K562 (cell line): ENCODE data around the gene GPR4. TPM values are rescaled to one million over a fixed set of nuclear protein-coding genes. Genes with fewer than 3 reads are reported as not detected.

Experiments used
- BRD4 ChIP-seq: fragments of 200-600 bp; sonication (generic); IDR thresholded peaks from 2 replicates; pipeline ENCODE4 v1.6.1; 2017; ENCODE audit warnings: inconsistent platforms
- CHD1 ChIP-seq: fragments of 200-600 bp; sonication (generic); IDR thresholded peaks from one replicate; pipeline ENCODE4 v1.6.1; 2012; ENCODE audit warnings: mild to moderate bottlenecking, moderate library complexity, low read length, inconsistent platforms
- CXXC5 ChIP-seq: fragments of 250-450 bp; sonication (Bioruptor Pico); IDR thresholded peaks from 2 replicates; pipeline ENCODE4 v1.8.0; 2022; ENCODE audit warnings: inconsistent platforms, mild to moderate bottlenecking, moderate library complexity
- EP400 ChIP-seq: fragments of 450-650 bp; IDR thresholded peaks from 2 replicates; pipeline ENCODE4 v1.6.1; 2017; ENCODE audit warnings: antibody characterized with exemption, mild to moderate bottlenecking, moderate library complexity
- GABPA ChIP-seq: fragments of 200-800 bp; sonication (Bioruptor generic); conservative IDR thresholded peaks from 2 replicates; pipeline ENCODE4 v1.6.1; 2016; ENCODE audit warnings: low read depth, missing genetic modification characterization, missing compliant biosample characterization
- GABPB2 ChIP-seq: fragments of 250-450 bp; sonication (Bioruptor Pico); conservative IDR thresholded peaks from 2 replicates; pipeline ENCODE4 v1.5.1; 2021; ENCODE audit warnings: mild to moderate bottlenecking
- NR3C1 ChIP-seq: sonication (generic); formaldehyde crosslinking; IDR thresholded peaks from 2 replicates; pipeline ENCODE4 v1.8.1; 2022; ENCODE audit warnings: missing genetic modification reagents
- OTX1 ChIP-seq: fragments of 450-650 bp; formaldehyde crosslinking; IDR thresholded peaks from 2 replicates; pipeline ENCODE4 v1.4.0; 2022; ENCODE audit warnings: mild to moderate bottlenecking
- PHB2 ChIP-seq: fragments of 450-650 bp; IDR thresholded peaks from 2 replicates; pipeline ENCODE4 v1.6.1; 2017; ENCODE audit warnings: low read depth
- RAD21 ChIP-seq, 2 experiments: fragments of 250-450 bp in 1 of 2; fragments of 450-650 bp in 1 of 2; sonication (Bioruptor Pico) in 1 of 2; formaldehyde crosslinking in 1 of 2; IDR thresholded peaks in 1 of 2; conservative IDR thresholded peaks in 1 of 2; 2 replicates each; pipeline versions ENCODE4 v1.4.0 to v1.8.0; 2020 to 2022; ENCODE audit warnings: mild to moderate bottlenecking in 2 of 2, moderate library complexity in 1 of 2
- RBM22 ChIP-seq: fragments of 200-400 bp; formaldehyde crosslinking; IDR thresholded peaks from 2 replicates; pipeline ENCODE4 v1.6.1; 2018; ENCODE audit warnings: low read length, low read depth; ENCODE audit not compliant: poor library complexity, severe bottlenecking
- TAF1 ChIP-seq: IDR thresholded peaks from 2 replicates; pipeline ENCODE4 v1.6.1; 2011; ENCODE audit warnings: mild to moderate bottlenecking, low read length, moderate library complexity; ENCODE audit not compliant: insufficient read depth, control insufficient read depth, severe bottlenecking; ENCODE audit errors: extremely low read depth
- XRCC4 ChIP-seq: IDR thresholded peaks from one replicate; pipeline ENCODE4 v1.6.1; 2011; ENCODE audit not compliant: insufficient read depth, insufficient read length; ENCODE audit errors: extremely low read depth
- ZNF699 ChIP-seq: fragments of 250-450 bp; sonication (Bioruptor Pico); IDR thresholded peaks from 2 replicates; pipeline ENCODE4 v1.8.0; 2021; ENCODE audit warnings: mild to moderate bottlenecking, moderate library complexity; ENCODE audit not compliant: insufficient replicate concordance
- ZNF764 ChIP-seq: fragments of 250-450 bp; sonication (Bioruptor Pico); IDR thresholded peaks from 2 replicates; pipeline ENCODE4 v1.4.0; 2020; ENCODE audit warnings: low read depth, mild to moderate bottlenecking, moderate library complexity
- polyA plus RNA-seq, 8 experiments: library from polyadenylated mRNA; depleted of rRNA in 4 of 8; stranded (reverse) in 5 of 8; unstranded in 3 of 8; fragments of >200 nt; fragmentation: Nextera tagmentation in 2 of 8; fragmentation: Illumina TruSeq in 1 of 8; extraction: Ambion mirVana in 2 of 8; extraction: Trizol in 1 of 8; gene quantifications; 2 replicates each; pipeline versions ENCODE4 v1.2.1 to v1.2.3, GENCODE V29; 2011 to 2014; ENCODE audit warnings: inconsistent platforms in 1 of 8, missing spikeins in 1 of 8
- total RNA-seq, 7 experiments: library from RNA; depleted of rRNA in 6 of 7; stranded (reverse); fragments of >200 nt in 6 of 7; fragmentation: Illumina TruSeq in 2 of 7; extraction: Trizol in 2 of 7; gene quantifications; 2 replicates each; pipeline versions ENCODE4 v1.2.1 to v1.2.3, GENCODE V29; 2011 to 2021; ENCODE audit warnings: low replicate concordance in 1 of 7
- TF ChIP-seq, protein P1 (sequence below), 2 experiments: fragments of 450-650 bp; IDR thresholded peaks; 2 replicates each; pipeline ENCODE4 v1.6.1; 2018; ENCODE audit warnings: mild to moderate bottlenecking in 2 of 2, low read depth in 1 of 2; ENCODE audit not compliant: partially characterized antibody in 2 of 2

The GPR4 gene
- total and polyA plus RNA-seq, 9 of the 15 experiments (the other 6 are each of a cell fraction or from before 2014, with no cell fraction given) = 0.03 to 0.09 (median 0.04) TPM; not detected in 5

DNA sequence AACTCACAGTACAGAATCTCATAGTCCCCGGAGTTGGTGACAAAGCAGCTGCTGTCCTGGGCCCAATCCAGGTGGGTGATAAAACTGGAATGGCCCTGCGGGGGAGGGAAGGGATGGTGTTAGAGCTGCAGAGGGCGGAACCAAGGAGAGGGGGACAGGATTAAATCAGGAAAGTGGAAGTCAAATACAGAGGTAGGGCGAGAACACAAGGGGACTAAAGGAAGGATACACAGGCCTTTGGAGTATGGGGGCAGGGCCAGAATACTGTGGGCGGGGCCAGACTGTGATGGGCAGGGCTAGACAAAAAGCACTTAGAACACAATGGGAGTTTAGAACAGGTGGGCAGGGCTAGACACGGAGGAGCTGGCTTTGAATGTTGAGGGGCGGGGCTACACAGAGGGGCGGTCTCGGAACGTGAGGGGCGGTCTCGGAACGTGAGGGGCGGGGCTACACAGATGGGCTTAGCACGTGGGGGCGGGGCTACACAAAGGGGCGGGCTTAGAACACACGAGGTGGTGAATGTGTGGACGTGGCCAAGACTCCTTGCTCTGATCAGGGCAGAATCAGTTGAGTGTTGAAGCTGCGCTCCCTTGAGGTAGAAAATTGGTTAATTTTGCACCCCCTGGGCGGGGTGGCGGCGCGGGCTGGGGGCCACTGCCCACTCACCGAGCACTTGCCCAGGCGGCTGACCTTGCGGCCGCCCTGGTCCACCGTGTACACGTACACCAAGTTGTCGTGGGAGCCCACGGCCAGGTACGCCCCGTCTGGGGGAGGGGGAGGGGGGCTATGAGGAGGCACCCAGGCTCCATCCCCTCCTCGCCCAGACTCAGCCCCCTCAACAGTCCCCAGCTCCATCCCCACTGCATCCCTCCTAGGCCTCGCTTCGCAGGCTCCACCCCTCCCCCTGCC is 14.0 kb upstream of the GPR4 start (continued):
- TF ChIP-seq, protein P1, sequence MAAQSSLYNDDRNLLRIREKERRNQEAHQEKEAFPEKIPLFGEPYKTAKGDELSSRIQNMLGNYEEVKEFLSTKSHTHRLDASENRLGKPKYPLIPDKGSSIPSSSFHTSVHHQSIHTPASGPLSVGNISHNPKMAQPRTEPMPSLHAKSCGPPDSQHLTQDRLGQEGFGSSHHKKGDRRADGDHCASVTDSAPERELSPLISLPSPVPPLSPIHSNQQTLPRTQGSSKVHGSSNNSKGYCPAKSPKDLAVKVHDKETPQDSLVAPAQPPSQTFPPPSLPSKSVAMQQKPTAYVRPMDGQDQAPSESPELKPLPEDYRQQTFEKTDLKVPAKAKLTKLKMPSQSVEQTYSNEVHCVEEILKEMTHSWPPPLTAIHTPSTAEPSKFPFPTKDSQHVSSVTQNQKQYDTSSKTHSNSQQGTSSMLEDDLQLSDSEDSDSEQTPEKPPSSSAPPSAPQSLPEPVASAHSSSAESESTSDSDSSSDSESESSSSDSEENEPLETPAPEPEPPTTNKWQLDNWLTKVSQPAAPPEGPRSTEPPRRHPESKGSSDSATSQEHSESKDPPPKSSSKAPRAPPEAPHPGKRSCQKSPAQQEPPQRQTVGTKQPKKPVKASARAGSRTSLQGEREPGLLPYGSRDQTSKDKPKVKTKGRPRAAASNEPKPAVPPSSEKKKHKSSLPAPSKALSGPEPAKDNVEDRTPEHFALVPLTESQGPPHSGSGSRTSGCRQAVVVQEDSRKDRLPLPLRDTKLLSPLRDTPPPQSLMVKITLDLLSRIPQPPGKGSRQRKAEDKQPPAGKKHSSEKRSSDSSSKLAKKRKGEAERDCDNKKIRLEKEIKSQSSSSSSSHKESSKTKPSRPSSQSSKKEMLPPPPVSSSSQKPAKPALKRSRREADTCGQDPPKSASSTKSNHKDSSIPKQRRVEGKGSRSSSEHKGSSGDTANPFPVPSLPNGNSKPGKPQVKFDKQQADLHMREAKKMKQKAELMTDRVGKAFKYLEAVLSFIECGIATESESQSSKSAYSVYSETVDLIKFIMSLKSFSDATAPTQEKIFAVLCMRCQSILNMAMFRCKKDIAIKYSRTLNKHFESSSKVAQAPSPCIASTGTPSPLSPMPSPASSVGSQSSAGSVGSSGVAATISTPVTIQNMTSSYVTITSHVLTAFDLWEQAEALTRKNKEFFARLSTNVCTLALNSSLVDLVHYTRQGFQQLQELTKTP (IDR thresholded peaks at IDR 0.05; ENCODE audit: low read depth in 1 of 2, partially characterized antibody in 2 of 2) = peak in 1 of 2 experiments; percentile 24
- TF ChIP-seq PHB2 (no peak), GABPA (0 out of 2 replicates have a peak, but pooled peaks have one; percentile 41), TAF1 (peak; percentile 33), GABPB2 (no peak), CHD1 (no peak), EP400 (peak; percentile 85), BRD4 (peak; percentile 37; the same call in 1 of the 2 replicates), RAD21 (CRISPR knock-in tag; conservative IDR thresholded peaks at IDR 0.05 in 1 of 2, IDR thresholded peaks at IDR 0.05 in 1 of 2) (no peak), ZNF764 (no peak), RBM22 (peak; percentile 81), ZNF699 (no peak), OTX1 (CRISPR knock-in tag) (no peak), NR3C1 (CRISPR knock-in tag) (no peak), XRCC4 (no peak), CXXC5 (peak; percentile 34)
